Measurements from ENCODE around the gene ROBO3.

The ROBO3 gene

GRCh38 chr11:124875401-124875800, 10.2 kb downstream of the ROBO3 start:
- DNase-seq = no peak

DNA sequence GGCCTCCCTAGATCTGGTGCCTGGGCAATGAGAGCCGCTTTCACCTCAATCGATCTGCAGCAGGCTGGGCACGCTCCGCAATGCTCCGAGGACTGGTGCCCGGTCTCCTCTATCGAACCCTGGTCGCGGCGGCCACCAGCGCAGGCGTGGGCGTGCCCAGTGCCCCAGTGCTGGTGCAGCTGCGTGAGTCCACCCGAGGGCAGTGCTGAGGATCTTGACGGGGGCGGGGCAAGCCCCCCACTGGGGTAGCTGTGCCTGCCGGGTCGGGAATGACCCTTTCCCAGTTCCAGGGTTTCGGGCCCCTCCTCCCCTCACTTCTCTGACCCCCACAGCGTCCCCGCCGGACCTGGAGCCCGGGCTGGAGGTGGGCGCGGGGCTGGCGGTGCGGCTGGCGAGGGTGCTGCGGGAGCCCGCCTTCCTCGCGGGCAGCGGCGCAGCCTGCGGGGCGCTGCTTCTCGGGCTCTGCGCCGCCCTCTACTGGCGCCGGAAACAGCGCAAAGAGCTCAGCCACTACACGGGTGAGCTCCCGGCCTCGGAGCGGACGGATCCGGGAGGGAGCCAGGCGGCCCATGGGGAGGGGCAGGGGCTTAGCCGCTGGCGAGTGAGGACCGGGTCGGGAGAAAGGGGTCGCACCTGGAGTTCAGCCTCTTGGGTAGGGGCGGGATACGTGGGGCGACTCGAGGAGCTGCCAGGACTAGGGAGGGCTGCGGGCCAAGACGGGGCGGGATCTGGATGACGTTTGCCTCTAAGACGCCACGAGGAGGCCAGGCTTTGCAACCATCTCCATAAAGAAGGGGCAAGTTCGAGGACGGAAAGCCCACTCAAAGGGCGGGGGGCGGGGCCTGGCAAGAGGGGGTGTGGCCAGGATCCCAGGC, 10.9 kb downstream of the ROBO3 start:
- DNase-seq = peak; percentile 97

DNA sequence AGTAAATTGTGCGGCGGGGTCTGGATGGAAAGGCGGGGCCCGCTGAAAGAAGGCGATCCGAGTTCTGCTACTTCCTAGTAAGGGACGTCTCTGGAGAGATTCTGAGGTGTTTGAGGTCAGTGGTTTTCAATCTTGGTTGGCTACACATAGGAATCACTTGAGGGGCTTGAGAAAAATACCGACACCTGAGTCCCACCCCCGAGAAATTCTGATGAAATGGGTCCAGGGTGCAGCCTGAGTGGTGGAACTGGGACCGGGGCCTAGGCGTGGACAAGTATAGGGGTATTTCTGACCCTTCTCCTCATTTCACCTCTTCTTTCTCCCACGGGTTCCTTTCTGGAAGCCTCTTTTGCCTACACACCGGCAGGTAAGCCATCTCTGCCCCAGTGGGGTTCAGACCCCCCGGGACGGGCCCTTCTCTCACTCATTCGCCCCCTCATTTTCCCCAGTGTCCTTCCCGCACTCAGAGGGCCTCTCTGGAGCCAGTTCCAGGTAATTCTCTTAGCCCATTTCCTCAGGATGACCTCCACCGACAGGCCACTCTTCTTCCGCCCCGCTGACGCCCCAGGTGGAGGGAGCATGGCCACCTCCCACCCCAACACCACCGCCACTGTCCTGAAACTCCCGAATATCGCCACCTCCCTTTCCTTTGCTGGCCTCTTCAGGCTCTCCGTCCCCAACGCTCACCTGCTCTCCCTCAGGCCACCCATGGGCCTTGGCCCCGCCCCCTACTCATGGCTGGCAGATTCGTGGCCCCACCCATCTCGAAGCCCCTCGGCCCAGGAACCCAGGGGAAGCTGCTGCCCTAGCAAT, 11.8 kb downstream of the ROBO3 start:
- DNase-seq = no peak

DNA sequence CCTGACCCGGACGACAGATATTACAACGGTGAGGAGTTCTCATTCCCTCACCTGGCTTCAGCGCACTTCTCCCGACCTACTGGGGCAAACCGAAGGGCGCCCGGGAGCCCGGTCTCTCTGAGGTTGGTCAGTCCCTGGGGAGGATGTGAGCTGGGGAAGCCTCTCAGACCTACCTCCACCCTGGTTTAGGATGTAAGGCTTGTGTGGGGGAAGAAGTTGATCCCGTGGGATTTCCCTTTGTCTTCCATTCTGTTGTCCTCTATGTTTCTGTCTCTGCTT, 12.3 kb downstream of the ROBO3 start:
- DNase-seq = no peak

- no peak for DNase-seq
These were observed 12.9 kb downstream of the ROBO3 start for GRCh38 chr11:124877910-124878758.

DNA sequence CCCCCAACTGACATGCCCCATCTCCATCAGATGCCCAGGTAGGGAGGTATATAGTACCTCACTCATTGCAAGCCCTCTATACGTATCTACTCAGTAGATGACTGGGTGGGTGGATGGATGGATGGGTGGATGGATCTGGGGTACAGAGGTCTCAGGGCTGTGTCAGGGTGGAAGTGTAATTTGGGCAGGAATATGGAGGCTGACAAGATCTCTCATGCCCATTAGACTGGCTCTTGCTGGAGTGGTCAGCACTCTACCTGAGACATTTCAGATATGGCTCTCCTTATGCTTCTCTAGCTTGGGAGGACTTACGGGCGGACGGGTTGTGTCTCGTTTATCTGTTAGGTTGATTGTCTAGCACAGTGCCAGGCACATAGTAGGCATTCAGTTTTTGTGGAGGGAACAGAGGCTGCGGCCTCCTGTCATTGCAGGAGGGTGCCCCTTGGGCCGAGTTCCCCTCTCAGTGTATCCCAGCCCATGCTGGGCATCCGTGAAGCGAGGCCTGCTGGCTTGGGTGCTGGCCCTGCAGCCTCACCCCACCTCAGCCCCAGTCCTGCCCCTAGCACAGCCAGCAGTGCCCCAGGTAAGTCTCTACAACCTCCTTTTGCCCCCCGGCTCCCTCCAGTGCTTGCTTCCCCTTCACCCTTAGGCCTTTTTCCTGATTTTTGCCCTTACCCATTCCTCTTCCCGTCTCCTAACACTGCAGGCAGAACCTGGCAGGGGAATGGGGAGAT, 13.7 kb downstream of the ROBO3 start:
- DNase-seq = no peak

- DNase-seq = no peak
These were observed 14.5 kb downstream of the ROBO3 start for GRCh38 chr11:124879493-124880289.

DNA sequence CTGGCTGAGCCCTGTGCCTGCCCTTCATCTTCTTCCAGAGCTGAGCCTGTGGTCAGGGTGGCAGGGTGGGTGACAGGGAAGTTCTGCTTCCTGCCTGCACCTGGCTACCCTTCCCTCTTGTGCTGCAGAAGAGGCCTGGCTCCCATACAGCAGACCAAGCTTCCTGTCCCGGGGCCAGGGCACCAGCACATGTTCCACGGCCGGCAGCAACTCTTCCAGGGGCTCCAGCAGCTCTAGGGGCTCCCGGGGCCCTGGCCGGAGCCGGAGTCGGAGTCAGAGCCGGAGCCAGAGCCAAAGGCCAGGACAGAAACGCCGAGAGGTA, 15.0 kb downstream of the ROBO3 start:
- DNase-seq = no peak

DNA sequence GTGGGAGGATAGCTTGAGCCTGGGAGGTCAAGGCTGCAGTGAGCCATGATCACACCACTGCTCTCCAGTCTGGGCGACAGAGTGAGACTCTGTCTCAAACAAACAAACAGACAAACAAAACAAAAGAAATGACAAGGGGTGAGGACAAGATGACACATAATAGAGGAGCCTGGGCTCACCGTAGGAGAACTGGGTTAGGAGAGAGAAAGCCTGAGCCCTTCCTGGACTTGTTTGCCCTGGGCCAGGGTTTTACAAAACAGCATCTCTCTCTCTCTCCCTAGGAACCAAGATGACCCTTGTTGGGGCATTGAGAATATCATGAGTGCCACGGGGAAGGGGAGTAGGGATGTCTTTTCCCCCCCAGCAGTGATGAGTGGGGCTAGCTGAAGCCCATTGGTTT, 15.7 kb downstream of the ROBO3 start:
- DNase-seq = no peak

GRCh38 chr11:124882339-124883071, 17.3 kb downstream of the ROBO3 start:
- DNase-seq = no peak

DNA sequence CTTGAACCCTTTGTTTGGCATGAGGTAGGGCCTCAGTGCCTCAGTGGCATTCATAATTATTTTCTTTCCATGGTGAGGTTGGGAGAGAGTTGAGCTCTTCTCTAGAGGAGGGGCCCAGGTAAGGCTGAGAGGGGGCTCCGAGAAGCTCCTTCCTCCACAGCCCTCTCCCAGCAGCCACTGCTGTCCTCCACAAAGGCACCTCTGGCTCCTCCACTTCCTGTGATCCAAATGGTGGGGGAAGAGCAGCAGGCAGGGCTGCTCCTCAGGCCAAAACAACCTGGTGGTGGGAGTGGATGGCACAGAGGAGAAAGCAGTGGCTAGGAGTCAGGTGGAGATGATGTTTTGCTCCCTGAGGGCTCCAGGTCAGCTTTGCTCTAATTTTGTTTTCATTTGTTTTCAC, 19.1 kb downstream of the ROBO3 start:
- DNase-seq = no peak

DNA sequence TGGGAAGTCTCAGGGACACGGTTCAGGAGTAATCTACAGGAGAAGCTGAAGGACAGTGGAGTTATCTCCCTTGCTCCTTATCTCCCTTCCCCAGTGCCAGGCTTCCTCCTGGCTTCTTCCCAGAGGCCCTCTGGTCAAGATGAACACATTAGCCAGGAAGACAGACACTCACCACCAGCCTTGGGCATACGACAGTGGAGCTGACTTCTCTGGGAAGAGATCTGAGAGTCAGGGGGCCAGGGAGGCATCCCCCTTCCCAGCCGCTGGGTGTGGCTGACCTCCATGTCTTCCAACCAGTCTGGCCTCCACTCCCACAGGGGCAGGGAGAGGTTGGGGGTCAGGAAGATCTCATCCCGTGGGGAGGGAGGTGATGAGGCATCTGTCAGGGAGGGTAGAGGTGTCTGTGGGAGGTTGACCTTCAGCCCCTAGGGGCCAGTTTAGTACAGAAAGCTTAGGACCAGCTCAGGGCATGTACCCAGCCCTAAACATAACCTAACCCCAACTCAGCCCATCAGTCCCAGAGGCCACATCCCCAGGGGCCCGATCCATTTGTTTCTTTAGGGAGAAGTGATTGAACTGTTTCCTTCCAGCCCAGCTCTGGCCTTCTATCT, 19.7 kb downstream of the ROBO3 start:
- DNase-seq = no peak

- DNase-seq = no peak
These were observed 21.2 kb downstream of the ROBO3 start for GRCh38 chr11:124886476-124886875.

GRCh38 chr11:124886978-124887666, 21.9 kb downstream of the ROBO3 start:
- DNase-seq = no peak

- no peak for DNase-seq
These were observed 22.4 kb downstream of the ROBO3 start for GRCh38 chr11:124887667-124888013.

- DNase-seq = no peak
These were observed 24.2 kb downstream of the ROBO3 start for GRCh38 chr11:124889191-124890091.

DNA sequence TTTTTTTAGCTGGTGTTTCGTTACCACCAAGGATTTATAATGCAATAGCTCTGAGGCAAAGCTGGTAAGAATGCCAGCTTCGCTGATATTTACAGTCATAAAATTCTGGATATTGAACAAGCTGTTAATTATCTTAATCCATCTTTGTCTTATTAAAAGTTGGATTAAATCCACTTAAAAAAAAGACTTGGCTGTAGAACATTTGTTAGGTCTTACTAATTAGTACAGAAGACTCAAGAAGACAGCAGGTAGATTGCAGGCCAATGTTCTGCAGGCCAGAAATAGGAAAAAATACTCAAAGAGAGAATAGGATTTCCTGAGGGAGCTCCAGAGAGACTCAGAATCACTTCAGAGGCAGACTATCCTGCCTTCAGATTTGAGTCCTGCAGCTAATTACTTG, 24.9 kb downstream of the ROBO3 start:
- DNase-seq = no peak

DNA sequence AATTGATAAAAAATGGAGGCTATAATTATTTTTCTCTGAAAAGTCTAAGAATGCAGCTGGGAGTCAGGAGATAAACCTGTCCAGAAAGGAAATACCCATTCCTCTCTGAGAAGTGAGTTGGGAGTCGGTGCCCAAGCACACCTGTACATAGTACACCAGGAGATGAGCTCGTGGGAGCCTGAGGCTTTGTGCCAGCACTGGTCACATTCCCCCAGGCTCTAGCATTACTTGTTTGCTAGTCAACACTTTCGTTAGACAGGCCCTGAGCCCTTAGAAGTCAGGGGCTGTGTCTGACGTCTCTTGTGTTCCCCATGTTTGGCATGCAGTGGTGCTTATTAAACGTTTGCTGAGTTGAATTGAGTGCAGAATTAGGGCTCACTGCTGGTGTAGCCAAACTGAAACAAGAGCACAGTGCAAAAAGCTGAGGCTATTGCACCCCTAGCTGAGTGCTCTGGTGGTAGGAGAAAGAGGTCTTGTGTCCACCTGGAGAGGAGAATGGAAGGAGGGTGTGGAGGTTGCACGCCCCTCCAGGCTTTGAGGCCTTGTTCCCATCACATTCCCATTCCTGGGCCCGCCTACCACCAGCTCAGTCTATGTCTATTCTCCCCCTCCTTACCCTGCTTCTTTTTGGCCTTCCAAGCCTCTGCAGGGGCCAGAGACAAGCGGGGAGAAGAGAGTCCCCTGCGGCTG, 25.6 kb downstream of the ROBO3 start:
- DNase-seq = no peak
